ENCODE results near the gene USP40.

Gene USP40

DNA sequence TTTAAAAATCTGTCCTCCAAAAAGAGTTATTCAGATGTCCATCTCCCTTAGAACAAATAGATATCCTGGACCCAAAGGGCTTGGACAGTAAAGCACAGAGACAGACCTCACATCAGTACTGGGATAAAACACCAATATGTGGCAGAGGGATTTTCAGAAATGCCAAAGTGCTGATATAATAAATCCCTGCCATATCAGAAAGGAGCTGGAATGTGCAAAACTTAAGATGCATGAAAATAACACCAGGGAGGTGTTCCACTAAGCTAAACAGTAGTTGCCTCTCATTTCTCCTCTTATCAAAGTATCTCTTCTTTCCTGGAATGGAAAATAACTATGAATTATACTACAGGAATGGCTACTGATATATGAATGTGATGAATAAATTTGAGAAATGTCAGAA is 13.2 kb downstream of the USP40 start:
- DNase-seq (ENCODE audit: low spot score): no peak

GRCh38 chr2:233551491-233551890 is 15.1 kb downstream of the USP40 start:
- DNase-seq (ENCODE audit: low spot score): no peak

GRCh38 chr2:233546774-233547173 is 19.8 kb downstream of the USP40 start:
- no peak for DNase-seq (ENCODE audit: low spot score)

DNA sequence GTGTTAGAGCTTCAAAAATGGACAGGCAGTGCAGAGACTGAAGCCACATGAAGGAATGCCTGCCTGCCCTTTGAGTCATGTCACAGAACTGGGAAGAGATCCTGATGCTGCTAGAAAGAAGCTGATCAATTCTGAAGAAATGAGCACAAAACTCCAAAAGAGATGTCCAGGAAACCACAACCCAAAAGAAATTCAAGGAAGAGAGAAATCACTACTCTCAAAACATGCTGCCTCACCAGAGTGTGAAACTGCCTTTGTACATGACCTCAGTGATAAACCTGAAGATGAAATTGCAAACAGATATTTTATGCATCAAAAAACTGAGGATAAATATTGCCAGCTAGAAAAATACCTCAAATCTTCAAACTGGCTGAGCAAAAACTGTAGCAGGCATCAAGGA is 20.5 kb downstream of the USP40 start:
- DNase-seq (ENCODE audit: low spot score): no peak

DNA sequence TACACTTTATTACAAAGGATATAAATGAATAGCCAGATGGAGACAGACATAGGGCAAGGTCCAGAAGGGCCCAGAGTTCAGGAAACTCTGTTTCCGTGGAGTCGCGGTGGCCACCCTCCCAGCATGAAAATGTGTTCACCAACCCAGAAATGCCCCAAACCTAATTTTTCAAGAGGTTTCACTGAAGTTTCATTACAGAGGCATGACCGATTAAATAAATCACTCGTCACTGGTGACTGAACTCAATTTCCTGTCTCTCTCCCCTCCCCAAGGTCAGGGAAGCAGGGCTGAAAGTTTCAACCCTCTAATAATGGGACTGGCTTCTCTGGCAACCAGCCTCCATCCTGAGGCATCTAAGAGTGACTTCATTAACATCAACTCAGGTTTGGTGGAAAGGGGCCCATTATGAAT is 22.4 kb downstream of the USP40 start:
- DNase-seq (ENCODE audit: low spot score): no peak

DNA sequence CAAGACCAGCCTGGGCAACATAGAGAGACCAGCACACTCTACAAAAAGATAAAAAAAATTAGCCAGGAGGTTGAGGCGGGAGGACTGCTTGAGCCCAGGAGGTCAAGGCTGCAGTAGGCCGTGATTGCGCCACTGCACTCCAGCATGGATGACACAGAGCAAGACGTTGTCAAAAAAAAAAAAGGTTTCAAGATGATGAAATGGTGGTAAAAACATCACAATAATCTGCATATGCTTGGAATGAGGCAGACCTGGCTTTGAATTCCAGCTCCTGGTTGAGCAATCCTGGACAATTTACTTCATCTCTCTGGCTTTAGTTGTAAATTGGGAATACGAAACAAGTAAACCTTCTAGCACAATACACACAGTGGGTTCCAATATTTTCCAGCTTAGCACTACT is 24.1 kb downstream of the USP40 start:
- no peak for DNase-seq (ENCODE audit: low spot score)

GRCh38 chr2:233538741-233539140 is 27.8 kb downstream of the USP40 start:
- DNase-seq (ENCODE audit: low spot score): no peak

GRCh38 chr2:233535271-233535670 is 31.3 kb downstream of the USP40 start:
- no peak for DNase-seq (ENCODE audit: low spot score)

- DNase-seq (ENCODE audit: low spot score): no peak
These were observed 33.6 kb downstream of the USP40 start for GRCh38 chr2:233532971-233533370.

DNA sequence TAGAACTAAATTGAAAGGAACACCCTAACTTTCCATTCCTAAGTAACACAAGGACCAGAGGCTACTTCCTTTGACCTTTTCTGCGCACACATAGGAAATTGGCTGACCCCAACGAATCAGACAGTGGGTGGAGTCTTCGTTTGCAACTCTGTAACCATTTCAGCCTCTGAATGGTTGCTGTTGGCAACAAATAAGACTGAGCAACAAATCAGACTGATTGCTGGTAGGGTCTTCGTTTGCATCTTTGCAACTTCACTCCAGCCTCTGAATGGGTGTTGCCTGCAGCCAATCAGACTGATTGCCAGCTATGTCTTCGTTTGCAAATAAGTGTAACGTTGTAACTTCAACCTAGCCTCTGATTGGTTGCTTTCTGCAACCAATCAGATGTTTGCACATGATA is 34.6 kb downstream of the USP40 start:
- DNase-seq (ENCODE audit: low spot score): no peak

DNA sequence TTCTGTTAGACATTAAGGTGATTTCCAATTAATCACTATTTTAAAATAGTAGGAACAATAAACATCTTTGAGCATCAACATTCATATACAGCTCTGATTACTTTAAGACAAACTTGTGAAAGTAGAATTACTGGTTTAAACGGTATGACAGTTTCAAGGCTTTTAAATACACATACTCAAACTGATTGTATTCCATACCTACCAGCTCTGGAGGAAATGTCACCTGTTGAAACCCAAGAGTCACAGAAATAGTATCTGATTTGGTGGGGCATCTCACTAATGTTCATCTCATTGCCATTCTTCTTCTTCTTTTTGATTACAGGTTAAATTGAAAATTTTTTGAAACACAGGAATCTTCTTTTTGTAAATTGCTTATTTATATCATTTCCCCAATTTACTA is 36.2 kb downstream of the USP40 start:
- no peak for DNase-seq (ENCODE audit: low spot score)

- no peak for DNase-seq (ENCODE audit: low spot score)
These were observed 38.4 kb downstream of the USP40 start for GRCh38 chr2:233528182-233528581.

- DNase-seq (ENCODE audit: low spot score): no peak
These were observed 40.8 kb downstream of the USP40 start for GRCh38 chr2:233525791-233526190.

GRCh38 chr2:233519787-233520611 is 46.6 kb downstream of the USP40 start:
- DNase-seq (ENCODE audit: low spot score): no peak

DNA sequence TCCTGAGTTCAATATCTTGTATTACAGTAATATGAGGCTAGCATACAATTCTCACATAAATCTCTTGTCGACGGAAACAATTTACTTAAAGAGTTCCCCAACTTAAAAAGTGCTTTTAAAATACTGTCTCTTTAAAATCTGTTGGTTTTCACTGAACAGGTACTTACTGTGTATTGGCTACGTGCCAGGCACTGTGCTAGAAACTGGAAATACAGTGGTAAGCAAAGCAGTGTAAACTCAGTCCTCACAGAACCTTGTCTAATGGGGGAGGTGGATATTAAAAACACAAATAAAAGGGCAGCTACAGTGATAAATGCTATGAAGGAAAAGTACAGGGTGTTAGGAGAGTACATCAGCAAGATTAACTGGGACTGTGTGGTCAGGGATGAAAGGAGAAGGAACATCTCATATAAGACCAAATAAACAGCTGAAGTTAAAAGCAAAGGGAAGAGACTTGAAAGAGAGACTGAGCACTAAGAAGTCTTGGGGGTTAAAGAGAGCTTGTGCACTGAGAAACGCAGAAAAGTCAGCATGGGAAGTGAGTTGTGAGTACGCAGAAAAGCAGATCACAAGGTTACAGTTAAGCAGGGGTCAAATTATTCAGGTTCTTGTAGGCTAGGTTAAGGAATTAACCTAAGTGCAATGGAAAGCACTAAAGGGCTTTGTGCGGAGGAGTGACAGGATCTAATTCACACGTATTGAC is 52.5 kb downstream of the USP40 start:
- no peak for DNase-seq (ENCODE audit: low spot score)

- DNase-seq (ENCODE audit: low spot score): no peak
These were observed 62.5 kb downstream of the USP40 start for GRCh38 chr2:233503947-233504637.

- DNase-seq (ENCODE audit: low spot score): no peak
These were observed 63.1 kb downstream of the USP40 start for GRCh38 chr2:233503481-233503880.

DNA sequence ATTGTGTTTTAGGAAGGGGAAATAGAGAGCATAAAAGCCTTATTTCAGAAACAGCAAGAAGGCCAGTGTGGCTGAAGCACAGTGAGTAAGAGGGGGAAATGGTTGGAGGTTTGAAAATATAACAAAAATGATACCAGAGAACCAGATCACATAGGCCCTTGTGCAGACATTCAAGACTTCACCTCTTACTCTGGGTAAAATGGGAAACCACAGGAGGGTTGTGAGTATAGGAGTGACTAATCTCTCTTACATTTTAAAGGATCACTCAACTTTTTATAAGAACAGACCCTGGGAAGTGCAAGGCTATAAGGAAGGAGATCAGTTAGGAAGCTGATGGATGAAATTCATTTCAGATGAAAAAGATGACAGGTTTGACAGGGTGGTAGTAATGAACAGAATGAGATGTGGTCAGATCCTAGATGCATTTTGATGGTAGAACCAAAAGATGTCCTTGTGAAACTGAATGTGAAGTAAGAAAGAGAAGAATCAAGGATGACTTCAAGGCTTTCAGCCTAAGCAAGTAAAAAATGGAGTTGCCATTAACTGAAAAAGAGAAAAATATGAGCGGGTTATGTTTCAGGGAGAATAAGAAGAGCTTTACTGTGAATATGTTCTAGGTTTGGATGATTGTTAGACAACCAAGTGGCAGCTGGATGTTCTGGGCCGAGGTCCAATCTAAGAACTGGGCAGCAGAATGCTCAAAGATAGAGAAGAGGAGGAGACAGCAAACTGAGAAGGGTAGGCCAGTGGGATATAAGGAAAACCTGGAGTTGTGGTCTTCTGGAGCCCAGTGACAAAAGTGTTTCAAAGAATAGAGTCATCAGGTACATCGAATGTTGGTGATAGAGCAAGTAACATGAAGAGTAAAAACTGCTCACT is 65.1 kb downstream of the USP40 start:
- no peak for DNase-seq (ENCODE audit: low spot score)

DNA sequence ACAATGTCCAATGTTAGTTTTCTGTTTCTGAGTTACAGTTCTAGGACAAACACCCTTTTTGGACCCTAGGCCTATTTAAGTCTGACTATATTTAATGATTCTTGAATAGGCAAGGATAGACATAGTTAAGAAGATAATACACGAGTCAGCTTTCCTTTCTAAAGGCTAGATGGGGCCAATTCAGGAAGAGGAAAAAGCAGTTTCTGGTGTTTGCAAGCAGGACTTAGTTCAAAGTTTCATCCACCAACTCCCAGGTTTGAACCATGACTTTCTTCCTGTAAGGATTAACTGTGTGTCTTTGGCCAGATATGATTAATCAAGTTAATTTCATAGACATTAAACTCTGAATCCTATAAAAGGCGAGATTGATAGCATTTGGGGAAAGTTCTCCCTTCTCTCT is 66.7 kb downstream of the USP40 start:
- DNase-seq (ENCODE audit: low spot score): no peak

- no peak for DNase-seq (ENCODE audit: low spot score)
These were observed 68.5 kb downstream of the USP40 start for GRCh38 chr2:233498126-233498525.

- DNase-seq (ENCODE audit: low spot score): no peak
These were observed 68.9 kb downstream of the USP40 start for GRCh38 chr2:233497692-233498091.

Data from hepatic stellate cell (primary cell).